HG02623 (cell line): ENCODE data around the gene C19orf38.

Experiments
- ATAC-seq: cut with Tn5 transposase; IDR thresholded peaks from one replicate; pipeline ENCODE4 v1.9.1; 2021; ENCODE audit warnings: moderate library complexity; ENCODE audit not compliant: unreplicated experiment

C19orf38 gene

DNA sequence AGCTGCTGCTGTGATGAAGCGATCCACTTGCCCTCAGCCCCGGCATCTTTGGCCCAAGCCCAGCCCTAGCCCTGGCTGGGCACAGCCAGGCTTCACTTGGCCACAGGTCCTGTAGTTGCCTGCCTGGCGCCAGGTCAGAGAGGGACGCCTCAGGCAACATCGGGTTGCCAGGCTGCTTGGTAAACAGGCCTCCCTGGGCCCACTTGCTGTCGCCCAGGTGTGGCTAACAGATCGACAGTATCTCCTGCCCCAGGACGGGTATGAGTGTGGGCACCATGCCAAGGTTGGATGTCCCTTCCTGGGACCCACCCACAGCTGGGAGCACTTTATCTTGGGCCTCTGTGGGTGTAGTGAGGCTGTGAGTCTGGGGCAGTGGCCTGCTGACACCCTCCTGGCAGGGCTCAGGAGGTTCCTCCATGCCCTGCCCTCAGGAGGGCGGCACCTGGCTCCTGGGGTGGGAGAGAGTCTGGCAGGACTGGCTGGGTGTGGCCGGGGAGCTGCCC, 51.0 kb downstream of the C19orf38 start:
- no peak for ATAC-seq

DNA sequence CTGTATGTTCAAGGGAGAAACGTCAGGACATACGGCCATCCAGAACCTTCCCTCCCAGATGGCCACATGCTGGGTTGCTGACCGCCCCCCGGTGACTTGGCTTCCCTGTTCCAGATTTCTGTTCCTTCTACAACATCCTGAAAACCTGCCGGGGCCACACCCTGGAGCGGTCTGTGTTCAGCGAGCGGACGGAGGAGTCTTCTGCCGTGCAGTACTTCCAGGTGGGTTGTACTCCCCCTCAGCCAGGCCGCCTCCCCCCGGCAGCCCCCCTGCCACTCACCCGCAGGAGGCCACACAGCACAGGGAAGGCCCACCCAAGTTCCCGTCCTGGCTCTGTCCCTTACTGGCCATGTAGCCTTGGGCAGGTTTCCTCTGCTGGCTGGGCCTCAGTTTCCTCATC, 59.7 kb downstream of the C19orf38 start:
- ATAC-seq = no peak

DNA sequence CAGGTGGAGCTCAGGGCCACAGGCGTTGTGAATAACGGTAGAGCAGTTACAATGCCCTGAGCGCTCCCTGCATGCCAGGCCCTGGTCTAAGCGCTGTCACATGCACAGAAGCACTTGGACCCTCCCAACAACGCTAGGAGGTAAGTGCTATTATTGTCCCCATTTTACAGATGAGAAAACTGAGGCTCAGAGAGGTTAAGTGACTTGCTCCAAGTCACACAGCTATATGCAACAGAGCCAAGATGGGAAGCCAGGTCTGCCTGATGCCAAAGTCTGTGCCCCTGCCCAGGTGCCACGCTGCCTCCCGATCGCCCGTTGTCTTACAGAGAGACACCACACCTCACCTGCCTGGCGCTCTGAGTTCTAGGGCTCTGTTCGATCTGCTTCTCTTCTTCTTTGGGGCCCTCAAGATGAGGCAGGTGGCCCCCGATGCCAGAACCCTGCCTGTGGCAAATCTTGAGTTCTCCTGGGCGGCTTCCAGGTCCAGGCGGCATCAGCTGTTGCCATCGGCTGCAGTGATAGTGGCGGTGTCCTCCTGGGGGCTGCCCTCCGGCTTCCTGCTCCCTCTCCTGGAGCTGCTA, 60.3 kb downstream of the C19orf38 start:
- no peak for ATAC-seq

DNA sequence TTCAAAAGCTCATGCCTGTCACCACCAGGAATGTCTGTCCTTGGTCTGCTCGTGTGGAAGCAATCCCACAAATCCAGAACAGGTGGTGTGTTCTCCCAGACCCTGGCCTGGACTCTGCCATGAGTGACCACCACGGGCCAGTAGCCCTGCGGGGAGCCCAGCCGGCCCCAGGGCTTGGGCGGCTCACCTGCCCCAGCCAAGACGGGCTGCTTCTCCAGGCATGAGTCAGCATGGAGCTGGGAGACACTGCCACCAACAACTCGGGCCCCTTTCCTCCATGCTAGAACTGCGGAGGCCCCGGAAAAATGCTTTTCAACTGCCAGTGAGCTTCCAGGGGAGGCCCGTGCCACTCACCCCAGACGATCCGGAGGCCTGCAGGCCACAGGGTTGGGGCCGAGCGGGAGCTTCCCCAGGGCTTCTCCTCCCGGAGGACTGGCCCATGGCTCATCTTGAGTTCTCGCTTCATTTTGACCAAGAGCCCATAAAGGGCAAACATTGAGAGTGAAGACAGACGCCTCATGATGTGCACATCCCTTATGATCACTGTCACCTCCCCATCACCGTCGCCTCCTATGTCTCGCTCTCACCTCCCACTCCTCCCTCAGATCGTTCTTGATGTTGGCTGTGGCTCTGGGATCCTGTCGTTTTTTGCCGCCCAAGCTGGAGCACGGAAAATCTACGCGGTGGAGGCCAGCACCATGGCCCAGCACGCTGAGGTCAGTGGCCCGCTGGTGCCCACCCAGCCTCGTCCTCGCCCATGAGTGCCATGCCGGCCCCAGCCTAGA, 63.6 kb downstream of the C19orf38 start:
- ATAC-seq = no peak

DNA sequence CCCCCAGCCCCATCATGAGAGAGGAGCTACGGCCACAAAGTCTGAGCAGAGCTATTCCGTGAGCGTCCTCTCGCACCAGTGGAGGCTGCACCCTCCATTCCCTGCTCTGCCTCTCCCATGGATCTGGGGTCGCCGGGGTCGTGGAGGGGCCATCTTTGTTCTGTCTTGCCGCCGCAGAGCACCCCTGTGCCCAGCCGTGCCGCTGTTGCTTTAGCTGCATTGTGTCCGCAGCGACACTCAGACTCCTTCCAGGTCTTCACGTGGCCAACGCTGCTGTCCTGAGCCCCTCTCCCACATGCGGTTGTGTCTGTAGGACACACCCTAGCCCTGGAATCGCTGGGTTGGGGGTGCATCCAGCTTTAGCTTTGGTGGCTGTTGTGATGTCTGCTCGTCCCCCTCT, 64.4 kb downstream of the C19orf38 start:
- no peak for ATAC-seq

DNA sequence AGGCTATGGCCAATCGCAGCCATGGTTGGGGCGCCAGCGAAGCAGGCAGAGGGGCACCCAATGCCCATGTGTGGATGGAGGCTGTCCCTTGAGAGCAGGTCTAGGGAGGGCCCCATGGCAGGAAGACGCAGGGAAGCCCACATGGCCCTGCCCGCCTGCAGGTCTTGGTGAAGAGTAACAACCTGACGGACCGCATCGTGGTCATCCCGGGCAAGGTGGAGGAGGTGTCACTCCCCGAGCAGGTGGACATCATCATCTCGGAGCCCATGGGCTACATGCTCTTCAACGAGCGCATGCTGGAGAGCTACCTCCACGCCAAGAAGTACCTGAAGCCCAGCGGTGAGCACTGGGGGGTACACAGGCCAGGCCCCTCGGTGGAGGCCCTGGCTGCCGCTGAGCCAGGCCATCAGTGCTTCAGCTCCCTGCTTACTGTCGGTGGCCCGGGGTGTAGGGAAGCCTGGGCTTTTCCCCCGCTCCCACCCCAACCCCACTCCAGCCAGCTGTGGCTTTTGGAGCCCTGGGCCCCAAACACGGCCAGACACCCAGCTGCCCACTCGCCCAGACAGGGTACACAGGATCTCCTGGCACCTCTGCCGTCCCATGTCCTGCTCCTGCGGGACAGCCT, 65.6 kb downstream of the C19orf38 start:
- ATAC-seq = no peak

DNA sequence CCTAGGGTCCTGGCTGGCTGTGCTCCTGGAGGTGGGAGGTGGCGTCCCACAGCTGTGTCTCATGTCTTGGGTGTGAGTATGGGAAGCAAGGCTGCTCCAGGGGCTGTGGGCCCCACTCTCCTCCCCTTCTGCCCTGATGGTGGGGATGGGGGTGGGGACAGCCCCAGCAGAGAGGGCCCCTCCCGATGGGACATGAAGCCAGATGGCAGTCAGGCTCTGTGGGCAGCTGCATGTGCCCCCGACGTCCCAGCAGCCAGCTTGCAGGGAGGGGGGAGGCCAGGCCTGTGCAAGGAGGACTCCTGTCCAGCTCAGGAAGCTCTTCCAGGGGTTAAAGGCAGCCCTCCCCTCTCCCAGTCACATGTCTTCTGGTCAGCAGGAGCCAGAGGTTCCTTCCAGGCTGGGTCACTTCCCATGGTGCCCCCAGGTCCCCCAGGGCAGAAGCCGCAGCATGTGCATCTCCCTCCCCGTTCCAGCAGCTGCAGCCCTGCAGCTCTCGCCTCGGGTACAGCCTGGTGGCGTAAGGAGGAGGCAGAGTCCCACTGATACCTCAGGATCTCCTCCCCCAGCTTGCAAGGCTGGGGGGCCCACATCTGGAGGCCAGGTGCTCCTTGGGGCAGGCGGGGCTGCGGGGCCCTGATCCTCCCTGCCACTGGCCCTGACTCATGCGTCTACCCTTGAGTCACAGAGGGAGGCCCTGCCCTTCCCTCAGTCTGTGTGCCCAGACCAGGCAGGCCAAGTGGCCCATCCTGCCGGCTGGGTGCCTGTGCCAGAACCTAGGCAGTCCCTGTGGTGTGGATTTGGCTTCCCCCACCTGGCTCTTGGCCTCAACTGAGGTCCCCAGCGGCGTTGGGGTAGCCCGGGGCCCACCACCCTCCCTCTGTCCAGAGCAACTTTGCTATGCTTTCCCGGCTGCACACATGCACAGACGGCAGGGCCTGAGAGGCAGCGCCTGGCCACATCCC, 67.2 kb downstream of the C19orf38 start:
- ATAC-seq = no peak

DNA sequence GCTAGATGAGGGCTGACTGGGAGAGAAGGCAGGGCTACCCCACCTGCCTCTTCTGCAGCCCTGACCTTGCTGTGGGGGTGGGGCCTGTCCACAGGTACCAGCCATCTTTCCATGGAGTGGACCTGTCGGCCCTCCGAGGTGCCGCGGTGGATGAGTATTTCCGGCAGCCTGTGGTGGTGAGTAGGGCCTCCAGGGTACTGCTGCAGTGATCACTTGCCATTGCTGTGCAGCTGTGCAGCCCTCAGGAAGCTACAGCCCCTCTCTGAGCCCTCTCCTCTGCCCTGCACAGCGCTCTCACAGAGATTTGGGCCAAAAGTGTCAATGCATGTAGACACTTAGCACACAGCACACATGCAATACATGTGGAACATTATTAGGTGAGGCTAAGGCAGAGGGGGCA, 68.4 kb downstream of the C19orf38 start:
- ATAC-seq = no peak

DNA sequence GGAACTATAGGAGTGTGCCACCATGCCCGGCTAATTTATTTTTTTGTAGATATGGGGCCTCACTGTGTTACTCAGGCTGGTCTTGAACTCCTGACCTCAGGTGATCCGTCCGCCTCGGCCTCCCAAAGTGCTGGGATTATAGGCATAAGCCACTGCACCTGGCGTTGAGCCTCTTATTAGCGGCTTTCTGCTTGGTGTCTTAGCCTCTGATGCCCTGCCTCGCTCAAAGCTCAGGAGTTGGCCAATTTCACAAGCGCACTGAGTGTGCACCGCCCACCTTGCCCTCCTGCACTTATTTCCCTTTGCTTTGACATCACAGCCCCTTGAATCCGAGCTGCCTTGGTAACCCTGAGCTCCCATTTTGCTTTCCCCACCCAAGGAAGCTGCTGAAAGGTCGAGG, 70.1 kb downstream of the C19orf38 start:
- ATAC-seq = no peak
